RWPE2 (cell line): ENCODE measurements around the gene LUZP2.

Source experiments
- ATAC-seq: fragments of 200-7000 bp; cut with Tn5 transposase; 3 replicates; pipeline ENCODE4 v1.9.1; 2021; ENCODE audit warnings: low read depth
- DNase-seq: peaks from one replicate; pipeline ENCODE4 v3.0.0-alpha.2; 2020; ENCODE audit warnings: low spot score
- H3K27ac ChIP-seq: fragments of 450-650 bp; 2 replicates; pipeline ENCODE4 v1.5.1; 2017; ENCODE audit warnings: mild to moderate bottlenecking; ENCODE audit not compliant: poor library complexity, severe bottlenecking
- H3K27me3 ChIP-seq: fragments of 250-450 bp; sonication (Bioruptor Pico); 2 replicates; pipeline ENCODE4 v1.5.1; 2021; ENCODE audit warnings: mild to moderate bottlenecking, moderate library complexity; ENCODE audit not compliant: insufficient read depth, poor library complexity, severe bottlenecking
- H3K36me3 ChIP-seq: fragments of 250-450 bp; sonication (Bioruptor Pico); 2 replicates; pipeline ENCODE4 v1.5.1; 2020; ENCODE audit warnings: low read depth, mild to moderate bottlenecking, moderate library complexity
- H3K4me1 ChIP-seq: fragments of 250-450 bp; sonication (Bioruptor Pico); 2 replicates; pipeline ENCODE4 v1.5.1; 2021; ENCODE audit warnings: mild to moderate bottlenecking, moderate library complexity; ENCODE audit not compliant: insufficient read depth, poor library complexity, severe bottlenecking
- H3K4me3 ChIP-seq: fragments of 250-450 bp; sonication (Bioruptor Pico); 2 replicates; pipeline ENCODE4 v1.5.1; 2021; ENCODE audit warnings: mild to moderate bottlenecking, moderate library complexity; ENCODE audit not compliant: severe bottlenecking
- H3K9me3 ChIP-seq: fragments of 250-450 bp; sonication (Bioruptor Pico); 2 replicates; pipeline ENCODE4 v1.5.1; 2021; ENCODE audit warnings: mild to moderate bottlenecking, moderate library complexity; ENCODE audit not compliant: severe bottlenecking
- TF ChIP-seq, protein P1 (sequence below): fragments of 450-650 bp; IDR thresholded peaks from one replicate; pipeline ENCODE4 v1.5.1; 2017; ENCODE audit warnings: mild to moderate bottlenecking, moderate library complexity; ENCODE audit not compliant: poor library complexity, severe bottlenecking

LUZP2 gene

DNA sequence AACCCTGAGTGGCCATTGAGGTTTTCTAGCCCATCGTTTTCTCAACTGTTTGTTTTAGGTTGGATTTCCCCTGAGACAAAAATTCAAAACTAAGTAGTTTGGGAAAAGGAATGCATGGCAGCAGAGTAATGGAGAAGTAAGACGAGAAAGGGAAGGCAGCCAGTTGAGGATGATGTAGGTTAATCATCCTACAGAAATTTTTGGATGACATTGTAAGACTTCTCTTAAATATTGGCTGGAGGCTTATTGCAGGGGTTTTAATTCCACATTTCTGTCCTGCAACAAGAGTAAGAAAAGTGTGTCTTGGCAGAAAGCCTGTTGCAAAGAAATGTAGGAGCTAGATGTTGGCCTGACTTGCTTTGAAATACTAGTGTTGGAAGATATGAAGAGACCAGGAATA is 308.8 kb downstream of the LUZP2 start:
- Histone ChIP-seq H3K4me3 (no peak overlapping the region), H3K9me3 (no peaks in the 10 kb centered on the region), H3K27ac (no peak overlapping the region), H3K36me3 (no peaks in the 10 kb centered on the region), H3K27me3 (no peaks in the 10 kb centered on the region), H3K4me1 (no peaks in the 10 kb centered on the region)
- no peak for ATAC-seq
- DNase-seq: no peak
- TF ChIP-seq, protein P1, sequence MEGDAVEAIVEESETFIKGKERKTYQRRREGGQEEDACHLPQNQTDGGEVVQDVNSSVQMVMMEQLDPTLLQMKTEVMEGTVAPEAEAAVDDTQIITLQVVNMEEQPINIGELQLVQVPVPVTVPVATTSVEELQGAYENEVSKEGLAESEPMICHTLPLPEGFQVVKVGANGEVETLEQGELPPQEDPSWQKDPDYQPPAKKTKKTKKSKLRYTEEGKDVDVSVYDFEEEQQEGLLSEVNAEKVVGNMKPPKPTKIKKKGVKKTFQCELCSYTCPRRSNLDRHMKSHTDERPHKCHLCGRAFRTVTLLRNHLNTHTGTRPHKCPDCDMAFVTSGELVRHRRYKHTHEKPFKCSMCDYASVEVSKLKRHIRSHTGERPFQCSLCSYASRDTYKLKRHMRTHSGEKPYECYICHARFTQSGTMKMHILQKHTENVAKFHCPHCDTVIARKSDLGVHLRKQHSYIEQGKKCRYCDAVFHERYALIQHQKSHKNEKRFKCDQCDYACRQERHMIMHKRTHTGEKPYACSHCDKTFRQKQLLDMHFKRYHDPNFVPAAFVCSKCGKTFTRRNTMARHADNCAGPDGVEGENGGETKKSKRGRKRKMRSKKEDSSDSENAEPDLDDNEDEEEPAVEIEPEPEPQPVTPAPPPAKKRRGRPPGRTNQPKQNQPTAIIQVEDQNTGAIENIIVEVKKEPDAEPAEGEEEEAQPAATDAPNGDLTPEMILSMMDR: no peak

DNA sequence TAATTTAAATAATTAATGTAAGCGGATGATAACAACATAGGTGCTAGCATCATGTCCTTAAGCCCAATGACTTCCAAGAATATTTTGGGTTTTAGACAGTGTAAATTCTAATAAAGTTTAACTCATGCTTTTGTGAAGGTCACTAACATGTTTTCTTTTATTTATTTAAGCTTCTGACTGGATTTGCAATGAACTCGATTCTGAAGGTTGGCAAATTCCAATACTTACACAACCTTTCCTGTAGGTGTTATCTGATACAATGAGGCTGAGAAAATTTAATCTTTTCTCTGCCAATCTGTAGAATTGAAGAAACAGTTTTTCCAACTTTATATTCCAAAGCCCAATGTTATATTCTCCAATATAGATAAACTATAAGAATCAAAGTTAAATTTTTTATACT is 311.3 kb downstream of the LUZP2 start:
- H3K4me1 ChIP-seq: no peaks in the 10 kb centered on the region
- DNase-seq (no peak), ATAC-seq (no peak)
- H3K4me3 ChIP-seq: no peak overlapping the region
- H3K27me3 ChIP-seq: no peaks in the 10 kb centered on the region
- no peaks in the 10 kb centered on the region for H3K9me3 ChIP-seq
- H3K36me3 ChIP-seq: no peaks in the 10 kb centered on the region
- TF ChIP-seq, protein P1: no peak
- H3K27ac ChIP-seq: no peak overlapping the region

DNA sequence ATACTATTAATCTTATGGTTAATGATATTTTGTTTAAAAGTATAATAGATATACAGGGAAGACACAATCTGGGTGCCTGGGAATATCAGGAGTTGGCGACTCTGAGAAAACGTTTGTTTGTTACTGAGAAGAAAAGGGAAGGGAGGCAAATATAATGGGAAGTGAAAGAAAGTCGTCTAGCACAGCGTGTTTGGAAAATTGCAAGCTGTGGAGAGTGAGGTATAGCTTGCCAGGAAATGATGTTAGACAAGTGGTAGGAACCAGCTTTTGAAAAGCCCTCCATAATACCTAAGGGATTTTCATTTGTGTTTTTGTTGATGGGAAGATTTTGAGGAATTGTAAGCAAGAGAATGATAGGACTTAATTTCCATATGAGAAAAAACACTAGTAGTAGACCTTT is 322.2 kb downstream of the LUZP2 start:
- no peak for ATAC-seq
- Histone ChIP-seq H3K36me3 (no peaks in the 10 kb centered on the region), H3K9me3 (no peaks in the 10 kb centered on the region), H3K27me3 (peaks cover 16% of the 10 kb centered on the region), H3K4me1 (no peaks in the 10 kb centered on the region), H3K27ac (no peak overlapping the region), H3K4me3 (no peak overlapping the region)
- DNase-seq: no peak
- TF ChIP-seq, protein P1: no peak

DNA sequence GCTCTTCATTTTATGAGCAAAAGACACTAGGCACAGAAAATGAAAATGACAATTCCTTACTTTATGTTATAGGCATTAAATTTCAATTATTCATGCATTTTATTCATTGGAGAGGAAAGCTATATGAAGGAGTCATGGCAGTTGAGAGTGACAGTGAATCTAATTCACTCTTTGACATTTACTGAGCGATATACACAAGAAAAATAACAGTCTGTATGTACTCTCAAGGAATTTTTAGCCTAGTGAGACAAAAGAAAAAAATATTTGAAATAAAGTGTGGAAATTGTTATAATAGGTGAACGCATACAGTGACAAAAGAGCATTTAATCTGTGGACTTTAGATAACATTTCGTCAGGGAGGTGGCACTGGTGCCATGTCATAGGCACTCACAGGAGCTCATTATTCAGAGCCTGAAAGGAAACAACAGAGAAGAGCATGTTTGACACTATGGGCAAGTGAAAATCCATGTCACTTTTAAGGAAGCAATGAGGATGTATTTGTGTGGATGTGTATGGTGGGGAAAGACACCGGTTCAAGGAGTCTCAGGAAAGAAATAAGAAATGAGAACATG is 323.1 kb downstream of the LUZP2 start:
- Histone ChIP-seq H3K36me3 (no peaks in the 10 kb centered on the region), H3K27me3 (peaks cover 16% of the 10 kb centered on the region), H3K4me1 (no peaks in the 10 kb centered on the region), H3K4me3 (no peak overlapping the region), H3K27ac (no peak overlapping the region), H3K9me3 (no peaks in the 10 kb centered on the region)
- DNase-seq (no peak), ATAC-seq (no peak)
- TF ChIP-seq, protein P1: no peak

DNA sequence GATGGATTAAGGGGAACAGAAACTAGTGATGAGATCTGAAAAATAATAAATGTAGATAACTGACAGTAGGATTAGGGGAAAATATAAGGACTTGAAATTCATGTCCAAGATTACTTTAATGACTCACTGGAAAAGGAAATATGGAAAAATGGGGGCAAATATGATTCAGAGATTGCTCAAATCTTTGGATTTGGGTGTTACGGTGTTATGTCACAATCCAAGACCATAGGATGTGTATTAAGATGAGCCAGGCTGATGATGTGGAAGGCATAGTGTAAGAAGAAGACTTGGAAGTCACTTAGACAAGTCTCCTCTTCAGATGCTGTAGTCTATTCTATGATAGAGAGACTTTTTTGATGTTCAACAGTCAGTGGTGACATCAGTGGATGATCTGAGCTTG is 323.7 kb downstream of the LUZP2 start:
- Histone ChIP-seq H3K27ac (no peak overlapping the region), H3K36me3 (no peaks in the 10 kb centered on the region), H3K4me1 (no peaks in the 10 kb centered on the region), H3K4me3 (no peak overlapping the region), H3K27me3 (peaks cover 16% of the 10 kb centered on the region), H3K9me3 (no peaks in the 10 kb centered on the region)
- TF ChIP-seq, protein P1: no peak
- DNase-seq (no peak), ATAC-seq (no peak; the same call in 2 of the 3 replicates)
